Measurements from ENCODE around the gene PRLR.

Gene PRLR

GRCh38 chr5:35182486-35182885 lies 47.8 kb downstream of the PRLR start:
- TF ChIP-seq, protein P1, sequence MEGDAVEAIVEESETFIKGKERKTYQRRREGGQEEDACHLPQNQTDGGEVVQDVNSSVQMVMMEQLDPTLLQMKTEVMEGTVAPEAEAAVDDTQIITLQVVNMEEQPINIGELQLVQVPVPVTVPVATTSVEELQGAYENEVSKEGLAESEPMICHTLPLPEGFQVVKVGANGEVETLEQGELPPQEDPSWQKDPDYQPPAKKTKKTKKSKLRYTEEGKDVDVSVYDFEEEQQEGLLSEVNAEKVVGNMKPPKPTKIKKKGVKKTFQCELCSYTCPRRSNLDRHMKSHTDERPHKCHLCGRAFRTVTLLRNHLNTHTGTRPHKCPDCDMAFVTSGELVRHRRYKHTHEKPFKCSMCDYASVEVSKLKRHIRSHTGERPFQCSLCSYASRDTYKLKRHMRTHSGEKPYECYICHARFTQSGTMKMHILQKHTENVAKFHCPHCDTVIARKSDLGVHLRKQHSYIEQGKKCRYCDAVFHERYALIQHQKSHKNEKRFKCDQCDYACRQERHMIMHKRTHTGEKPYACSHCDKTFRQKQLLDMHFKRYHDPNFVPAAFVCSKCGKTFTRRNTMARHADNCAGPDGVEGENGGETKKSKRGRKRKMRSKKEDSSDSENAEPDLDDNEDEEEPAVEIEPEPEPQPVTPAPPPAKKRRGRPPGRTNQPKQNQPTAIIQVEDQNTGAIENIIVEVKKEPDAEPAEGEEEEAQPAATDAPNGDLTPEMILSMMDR (IDR thresholded peaks at IDR 0.05): no peak

GRCh38 chr5:35180046-35180445 lies 50.2 kb downstream of the PRLR start:
- TF ChIP-seq, protein P1 (IDR thresholded peaks at IDR 0.05): no peak

- TF ChIP-seq, protein P1 (IDR thresholded peaks at IDR 0.05): no peak
Measured at GRCh38 chr5:35177783-35178182, 52.5 kb downstream of the PRLR start.

GRCh38 chr5:35172533-35172932 lies 57.8 kb downstream of the PRLR start:
- TF ChIP-seq, protein P1 (IDR thresholded peaks at IDR 0.05): no peak

GRCh38 chr5:35171991-35172390 lies 58.3 kb downstream of the PRLR start:
- TF ChIP-seq, protein P1 (IDR thresholded peaks at IDR 0.05): no peak

DNA sequence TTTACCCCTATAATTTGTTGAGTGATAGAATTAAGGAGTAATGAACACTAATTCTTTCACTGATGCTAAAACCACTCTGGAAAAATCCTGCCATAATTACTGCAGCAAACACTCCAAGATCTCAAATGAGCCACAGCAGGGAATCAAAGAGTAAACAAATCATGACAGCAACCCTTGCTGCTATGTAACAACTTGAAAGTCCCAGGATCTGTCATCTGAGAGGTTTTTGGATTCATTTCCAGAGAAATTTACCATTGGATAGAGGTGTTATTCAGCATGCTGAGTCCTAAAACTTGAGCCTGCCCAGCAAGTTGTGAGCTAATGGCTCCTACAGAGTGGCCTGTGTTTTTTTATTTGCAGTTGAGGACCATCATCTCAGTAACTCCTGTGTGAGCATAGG lies 59.2 kb downstream of the PRLR start:
- TF ChIP-seq, protein P1 (IDR thresholded peaks at IDR 0.05): no peak

GRCh38 chr5:35166043-35166442 lies 64.2 kb downstream of the PRLR start:
- TF ChIP-seq, protein P1 (IDR thresholded peaks at IDR 0.05): 0 out of 2 replicates have a peak, but pooled peaks have one; percentile 19

GRCh38 chr5:35164860-35165542 lies 65.3 kb downstream of the PRLR start:
- TF ChIP-seq, protein P1 (IDR thresholded peaks at IDR 0.05): no peak

Data from LNCAP (cell line).